HG03439 (cell line): ENCODE measurements around the gene HSFX3.
A peak's percentile ranks its signal among the peaks of the same experiment; 100 is the strongest.
"Not testable (repeated sequence)": the region's sequence is repeated elsewhere in the genome, so short reads cannot be mapped to it uniquely, and the experiment has no call there.

Experiments
- ATAC-seq: cut with Tn5 transposase; IDR thresholded peaks from one replicate; pipeline ENCODE4 v1.9.1; 2021; ENCODE audit warnings: mild to moderate bottlenecking, moderate library complexity; ENCODE audit not compliant: unreplicated experiment

The HSFX3 gene

GRCh38 chrX:149518236-149518635, 31.5 kb downstream of the HSFX3 start:
- no peak for ATAC-seq

GRCh38 chrX:149517308-149517707, 32.4 kb downstream of the HSFX3 start:
- no peak for ATAC-seq

GRCh38 chrX:149516604-149517003, 33.1 kb downstream of the HSFX3 start:
- ATAC-seq, result no peak

GRCh38 chrX:149515954-149516602, 33.6 kb downstream of the HSFX3 start:
- no peak for ATAC-seq

GRCh38 chrX:149513825-149514428, 35.8 kb downstream of the HSFX3 start:
- ATAC-seq, result no peak

GRCh38 chrX:149512225-149512885, 37.4 kb downstream of the HSFX3 start:
- peak; percentile 94 for ATAC-seq

GRCh38 chrX:149511081-149511480, 38.6 kb downstream of the HSFX3 start:
- ATAC-seq, result no peak

- no peak for ATAC-seq
Observed at GRCh38 chrX:149510386-149510785, 39.3 kb downstream of the HSFX3 start.

GRCh38 chrX:149508467-149508866, 41.3 kb downstream of the HSFX3 start:
- no peak for ATAC-seq

- no peak for ATAC-seq
Observed at GRCh38 chrX:149506349-149506748, 43.4 kb downstream of the HSFX3 start.

GRCh38 chrX:149505671-149506070, 44.1 kb downstream of the HSFX3 start:
- no peak for ATAC-seq

GRCh38 chrX:149504915-149505651, 44.6 kb downstream of the HSFX3 start, which contains the start of gene IDS:
Gene IDS (minus strand): TSS chrX:149505306. CDS start chrX:149505137, 169 bp downstream.
- peak; percentile 79 for ATAC-seq

- peak; percentile 49 for ATAC-seq
Observed at GRCh38 chrX:149504226-149504914, 45.4 kb downstream of the HSFX3 start.

GRCh38 chrX:149503446-149503845, 46.3 kb downstream of the HSFX3 start:
- peak; percentile 68 for ATAC-seq

- ATAC-seq, result not testable (repeated sequence)
Observed at GRCh38 chrX:149502923-149503322, 46.8 kb downstream of the HSFX3 start.

GRCh38 chrX:149499766-149500165, 50.0 kb downstream of the HSFX3 start:
- no peak for ATAC-seq

GRCh38 chrX:149498767-149499166, 51.0 kb downstream of the HSFX3 start:
- no peak for ATAC-seq
